Eye (tissue), 1 donor: Measurements from ENCODE around the gene SEL1L.
"Not testable (repeated sequence)": the region's sequence is repeated elsewhere in the genome, so short reads cannot be mapped to it uniquely, and the experiment has no call there.

Source experiments
- DNase-seq: peaks from one replicate; pipeline ENCODE4 v3.0.0-alpha.2; 2015

The SEL1L gene

DNA sequence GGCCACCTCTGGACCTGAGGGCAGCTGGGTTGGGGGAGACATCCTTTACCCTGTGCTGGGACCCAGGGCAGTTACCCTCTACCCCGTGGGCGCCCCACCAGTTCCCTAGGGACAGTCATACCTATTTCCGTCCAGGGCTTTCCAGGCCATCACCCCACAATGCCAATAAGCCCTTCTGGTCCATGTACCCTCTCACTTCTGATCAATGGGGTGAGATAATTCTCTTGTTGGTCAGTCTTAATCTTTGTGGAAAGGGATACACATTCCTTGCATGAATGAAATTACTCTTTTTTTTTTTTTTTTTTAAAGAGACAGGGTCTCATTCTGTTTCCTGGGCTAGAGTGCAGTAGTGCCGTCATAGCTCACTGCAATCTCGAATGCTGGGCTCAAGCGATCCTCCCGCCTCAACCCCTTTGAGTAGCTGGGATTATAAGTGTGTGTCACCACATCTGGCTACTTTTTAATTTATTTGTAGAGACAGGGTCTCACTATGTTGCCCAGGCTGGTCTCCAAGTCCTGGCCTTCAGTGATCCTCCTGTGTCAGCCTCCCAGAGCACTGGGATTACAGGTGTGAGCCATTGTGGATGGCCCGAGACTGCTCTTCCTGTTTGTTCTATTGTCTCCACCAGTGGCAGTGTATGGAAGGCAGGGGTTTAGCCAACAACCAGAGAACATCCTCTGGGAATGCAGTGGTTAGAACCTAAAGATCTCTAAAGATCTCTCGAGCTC, 87.2 kb downstream of the SEL1L start:
- no peak for DNase-seq

DNA sequence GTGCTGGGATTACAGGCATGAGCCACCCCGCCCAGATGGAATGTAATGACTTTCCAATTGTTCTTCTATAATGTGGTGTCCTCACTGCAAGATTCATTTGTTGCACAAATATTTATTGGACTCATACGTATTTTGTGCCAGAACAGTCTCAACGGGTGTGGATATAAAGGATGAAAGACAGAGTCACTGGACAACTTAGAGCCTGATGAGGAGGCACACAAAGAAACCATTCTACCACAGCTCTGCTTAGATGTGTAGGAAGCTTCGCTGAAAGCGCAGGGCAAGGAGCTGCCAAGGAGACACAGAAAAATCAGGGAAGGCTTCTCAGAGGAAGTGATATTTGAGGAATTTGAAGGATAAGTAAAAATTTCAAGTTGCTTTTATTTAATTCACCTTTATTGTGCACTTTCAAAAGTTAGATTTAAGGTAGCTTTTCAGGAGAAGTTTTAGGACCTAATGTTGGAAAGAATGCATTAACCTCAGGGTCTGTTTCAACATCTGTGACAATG, 92.0 kb downstream of the SEL1L start:
- no peak for DNase-seq

DNA sequence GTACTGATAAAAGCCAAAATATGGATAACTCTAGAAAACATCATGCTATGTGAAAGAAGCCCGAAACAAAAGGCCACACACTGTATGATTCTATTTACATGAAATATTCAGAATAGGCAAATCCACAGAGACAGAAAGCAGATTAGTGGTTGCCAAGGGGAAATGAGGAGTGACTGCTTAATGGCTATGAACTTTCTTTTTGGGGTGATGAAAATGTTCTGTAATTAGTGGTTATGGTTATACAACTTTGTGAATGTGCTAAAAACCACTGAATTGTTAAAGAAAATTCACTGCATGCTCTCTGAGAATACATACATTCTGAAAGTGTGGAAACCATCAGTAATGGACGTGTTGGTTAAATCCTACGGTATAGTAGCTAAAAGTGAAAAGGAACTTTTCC, 93.6 kb downstream of the SEL1L start:
- DNase-seq, result no peak

DNA sequence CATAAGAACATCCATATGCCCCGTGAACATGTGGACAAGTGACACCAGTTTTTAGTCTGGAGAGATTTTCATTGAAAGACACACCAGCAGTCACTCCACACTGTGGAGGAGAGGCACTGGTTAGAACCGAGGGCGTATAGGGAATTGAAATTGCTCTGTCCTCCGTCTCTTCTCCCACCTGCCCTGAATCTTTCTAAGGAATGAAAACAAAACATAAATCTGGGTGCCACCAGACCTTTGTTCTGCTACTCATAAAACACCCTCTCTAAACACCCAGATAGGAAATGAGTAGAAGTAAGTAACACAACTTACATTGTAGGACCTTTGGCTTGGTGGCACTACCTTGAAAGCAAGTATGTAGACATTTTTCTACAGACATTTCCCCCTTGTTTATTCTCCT, 96.4 kb downstream of the SEL1L start:
- DNase-seq, result no peak

DNA sequence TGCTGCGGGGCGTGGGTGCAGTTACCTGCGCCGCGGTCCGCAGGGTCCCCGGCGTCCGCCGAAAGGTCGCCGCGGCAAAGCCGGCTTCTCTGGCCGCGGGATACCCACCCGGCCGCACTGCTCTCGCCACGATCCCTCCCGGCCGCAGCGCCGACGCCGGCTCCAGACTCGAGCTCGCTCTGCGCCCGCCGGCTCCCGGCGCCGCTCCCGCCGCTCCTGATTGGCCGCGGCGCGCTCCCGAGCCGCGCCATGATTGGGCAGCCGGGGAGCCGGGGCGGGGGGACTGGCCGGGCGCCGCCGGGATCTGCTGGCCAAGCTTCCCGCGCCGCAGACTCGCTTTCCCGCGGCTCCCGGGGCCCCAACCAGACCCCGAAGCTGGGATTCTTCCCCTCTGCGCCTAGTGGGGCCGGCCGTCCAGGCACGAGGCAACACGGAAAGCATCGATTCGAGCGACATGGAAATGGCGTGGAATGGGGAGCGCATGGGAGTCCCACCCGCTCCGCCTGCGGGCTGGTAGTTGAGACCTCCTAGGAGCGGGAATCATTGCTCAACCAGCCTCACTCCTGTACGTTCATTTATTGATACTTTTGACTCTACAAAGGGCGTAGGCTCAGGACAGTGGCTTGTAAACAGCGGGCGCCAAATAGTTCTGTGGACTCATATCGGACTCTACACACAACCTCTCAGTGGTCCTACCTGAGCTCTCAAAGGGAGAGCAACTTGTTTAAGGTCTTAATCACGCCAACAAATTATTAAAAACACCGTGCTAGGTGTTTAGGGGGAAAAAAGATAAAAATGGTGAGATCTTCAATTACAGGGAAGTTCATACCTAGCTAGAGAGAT, 97.1 kb downstream of the SEL1L start:
- DNase-seq, result peak; percentile 95

DNA sequence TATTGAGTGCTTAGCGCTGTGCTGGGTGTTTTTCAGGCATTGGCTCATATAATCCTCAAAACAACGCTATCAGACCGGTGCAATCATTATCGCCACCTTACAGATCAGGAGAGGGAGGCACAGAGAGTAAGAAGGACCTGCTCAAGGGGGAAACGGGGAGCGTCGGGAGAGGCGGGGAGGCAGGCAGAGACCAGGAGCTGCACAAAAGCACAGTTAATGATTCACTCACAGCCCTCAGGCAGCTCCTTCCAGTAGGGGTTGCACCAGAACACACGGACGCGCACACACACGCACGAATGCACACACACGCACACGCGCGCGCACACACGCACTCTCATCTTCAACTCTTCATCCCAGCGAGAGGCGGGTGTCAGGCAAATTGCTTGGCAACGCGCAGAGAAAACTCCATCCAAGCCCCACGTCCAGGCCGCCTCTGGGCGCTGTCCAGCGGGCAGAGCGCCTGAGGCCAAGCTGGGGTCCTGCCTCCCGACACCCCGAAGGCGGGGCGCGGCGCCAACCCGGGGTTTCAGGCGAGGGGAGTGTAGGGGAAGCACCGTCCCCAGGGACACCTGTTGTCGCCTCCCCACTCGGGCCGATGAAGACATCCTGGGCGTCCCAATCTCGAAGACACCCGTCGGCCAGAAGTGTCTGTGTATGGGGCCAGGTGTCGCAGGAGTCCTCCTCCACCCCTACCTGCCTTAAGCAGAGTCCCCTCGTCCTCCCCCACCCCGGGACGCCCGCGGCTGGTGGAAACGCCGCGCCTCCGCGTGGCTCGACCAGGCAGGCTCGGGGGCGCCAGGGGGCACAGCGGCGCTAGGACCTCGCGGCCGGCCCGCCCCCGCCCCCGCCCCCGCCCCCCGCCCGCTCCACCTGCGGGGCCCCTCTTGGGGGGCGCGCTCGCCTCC, 98.0 kb downstream of the SEL1L start:
- peak; percentile 94 for DNase-seq

DNA sequence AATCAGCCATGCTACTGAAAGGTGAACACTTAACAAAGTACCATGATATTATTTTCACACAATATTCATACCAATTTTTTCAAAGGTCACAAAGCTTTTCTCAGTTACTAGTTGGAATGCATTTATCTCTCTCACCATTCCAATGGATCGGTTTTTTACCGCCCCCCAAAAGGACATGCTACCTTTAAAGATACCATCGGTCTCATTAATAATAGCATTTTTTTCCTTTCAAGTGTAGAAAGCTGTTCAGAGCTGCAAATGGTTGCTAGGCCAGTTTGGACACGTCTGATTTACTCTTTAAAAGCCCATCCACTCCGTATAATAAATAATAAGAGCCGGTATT, 98.6 kb downstream of the SEL1L start:
- no peak for DNase-seq

DNA sequence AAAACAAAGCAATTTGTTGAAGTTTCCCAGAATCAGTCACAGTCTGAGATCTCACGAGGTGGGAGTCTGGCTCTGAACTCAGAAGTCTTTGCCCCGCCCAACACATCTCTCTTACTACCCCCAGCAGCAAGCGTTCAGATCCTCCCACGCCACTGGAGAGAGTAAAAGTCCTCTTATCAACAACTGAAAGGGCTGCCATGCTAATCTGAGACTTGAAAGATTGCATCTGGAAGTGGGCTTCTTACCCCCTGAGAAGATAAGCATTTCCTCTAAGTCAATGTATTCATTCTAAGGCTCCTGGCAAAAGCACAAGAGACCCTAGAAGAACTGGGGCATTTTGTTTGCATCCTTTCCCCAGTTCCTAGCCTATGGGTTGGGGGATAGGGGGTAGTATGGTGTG, 99.4 kb downstream of the SEL1L start:
- peak; percentile 19 for DNase-seq

DNA sequence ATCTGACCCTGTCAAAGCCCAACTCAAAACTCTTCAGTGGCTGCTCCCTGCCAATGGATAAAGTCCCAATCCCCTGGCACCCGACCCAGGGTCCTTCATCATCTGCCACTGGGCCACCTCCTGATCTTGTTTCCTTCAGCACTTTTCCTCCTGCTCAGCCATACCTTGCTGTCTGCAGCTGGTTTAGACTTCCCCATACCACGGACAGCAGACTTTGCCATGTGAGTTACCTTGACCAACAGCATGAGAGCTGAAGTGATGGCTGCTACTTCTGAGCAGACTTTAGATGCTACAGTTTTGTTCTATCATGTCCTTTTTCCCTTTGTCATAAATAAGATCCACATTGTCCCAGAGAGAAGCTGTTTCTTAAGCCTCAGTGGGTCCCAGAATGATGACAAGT, 100.3 kb downstream of the SEL1L start:
- DNase-seq, result no peak

DNA sequence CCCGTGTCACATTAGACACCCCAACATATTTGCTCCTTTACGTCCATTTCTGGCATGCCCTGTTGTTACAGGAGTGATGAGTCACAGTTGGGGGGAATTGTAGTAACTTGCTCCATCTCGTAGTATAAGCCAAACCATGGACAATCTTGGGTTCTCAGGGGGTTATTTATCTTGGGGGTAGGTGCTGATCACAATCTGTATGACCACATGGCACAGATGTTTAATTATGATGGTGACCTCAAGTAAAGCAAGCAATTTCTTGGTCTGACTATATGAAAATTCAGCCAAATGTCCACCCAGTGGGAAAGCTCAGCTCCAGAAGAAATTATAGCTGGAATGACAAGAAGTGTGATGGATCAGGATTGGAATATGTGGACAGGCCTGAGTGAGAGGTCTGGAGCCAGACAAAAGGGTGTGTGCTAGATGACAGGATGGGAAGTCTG, 101.4 kb downstream of the SEL1L start:
- DNase-seq, result no peak

DNA sequence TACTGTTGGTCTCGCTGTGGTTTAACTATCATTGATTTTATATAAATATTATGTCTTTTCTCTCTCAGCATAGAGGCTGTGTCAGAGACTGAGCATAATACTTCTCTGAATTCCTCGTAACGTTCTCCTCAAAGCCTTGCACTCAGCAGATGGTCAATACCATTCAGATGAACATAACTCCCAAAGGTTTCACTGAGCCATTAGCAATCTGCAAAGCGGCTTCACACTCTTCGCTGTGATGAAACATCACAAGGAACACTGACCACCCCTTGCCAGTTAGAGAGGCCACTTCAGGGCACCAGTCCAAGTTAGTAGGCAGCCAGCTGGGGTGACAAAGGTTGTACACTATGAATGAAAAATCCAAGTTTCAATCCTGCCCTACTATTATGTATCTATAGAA, 103.4 kb downstream of the SEL1L start:
- no peak for DNase-seq

DNA sequence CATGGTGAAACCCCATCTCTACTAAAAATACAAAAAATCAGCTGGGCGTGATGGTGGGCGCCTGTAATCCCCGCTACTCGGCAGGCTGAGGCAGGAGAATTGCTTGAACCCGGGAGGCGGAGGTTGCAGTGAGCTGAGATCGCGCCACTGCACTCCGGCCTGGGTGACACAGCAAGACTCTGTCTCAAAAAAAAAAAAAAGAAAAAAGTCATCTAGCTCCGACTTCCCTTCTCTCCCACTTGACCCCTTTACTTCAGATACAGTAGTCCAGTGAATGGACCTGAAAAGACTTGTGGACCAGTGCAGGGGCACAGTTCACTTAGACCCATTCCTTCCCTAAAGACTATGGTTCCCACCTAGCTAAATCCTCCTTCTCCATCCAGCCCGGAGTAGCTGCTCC, 103.9 kb downstream of the SEL1L start:
- DNase-seq, result not testable (repeated sequence)

DNA sequence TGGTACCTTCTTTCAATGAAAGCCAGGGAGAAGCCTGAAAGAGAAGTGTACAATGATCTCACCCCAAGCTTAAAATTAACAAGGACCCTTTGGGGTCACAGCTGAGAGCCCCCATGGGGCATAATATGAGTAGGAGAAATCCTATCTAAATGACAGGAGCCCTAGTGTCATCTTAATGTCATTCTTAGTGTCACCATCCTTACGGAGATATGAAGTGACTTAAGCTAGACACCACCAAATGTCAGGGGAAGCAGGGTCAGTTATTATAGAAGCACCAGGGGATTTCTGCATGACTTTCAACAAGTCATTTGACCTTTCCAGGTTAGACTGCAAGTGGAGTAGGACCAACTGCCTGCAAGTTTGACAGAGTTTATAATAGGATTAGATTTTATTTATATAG, 104.6 kb downstream of the SEL1L start:
- DNase-seq, result no peak

DNA sequence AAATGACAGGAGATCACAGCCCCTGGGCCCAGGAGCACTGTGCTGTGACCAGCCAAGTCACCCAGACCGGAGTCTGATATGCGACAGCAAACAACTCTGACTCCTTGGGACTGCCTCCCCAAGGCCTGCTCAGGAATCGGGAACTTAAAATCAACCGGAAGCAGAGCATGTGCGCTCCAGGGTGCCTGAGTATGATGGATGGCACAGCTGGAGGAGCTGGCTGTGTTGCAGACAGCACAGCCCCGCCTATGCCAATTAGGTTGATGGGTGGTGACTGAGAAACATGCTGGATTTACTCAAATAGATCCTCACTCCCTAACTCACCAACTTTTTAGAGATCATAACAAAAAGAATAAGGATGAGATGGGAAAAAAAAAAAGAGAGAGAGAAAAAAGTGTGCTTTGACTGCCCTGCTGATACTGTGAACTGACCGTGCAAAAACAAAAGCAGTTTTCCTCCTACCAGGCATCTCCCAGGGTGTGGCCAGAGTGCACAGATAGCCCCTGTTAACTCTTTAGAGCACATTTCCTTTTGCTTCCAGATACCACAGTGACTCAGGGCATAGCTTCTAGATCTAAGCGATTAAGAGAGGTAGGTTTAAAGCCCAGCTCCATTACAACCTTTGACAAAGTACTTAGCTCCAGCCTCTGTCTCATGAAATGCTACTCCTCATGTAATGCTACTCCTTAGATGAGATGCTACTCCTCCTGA, 106.2 kb downstream of the SEL1L start:
- peak; percentile 74 for DNase-seq

DNA sequence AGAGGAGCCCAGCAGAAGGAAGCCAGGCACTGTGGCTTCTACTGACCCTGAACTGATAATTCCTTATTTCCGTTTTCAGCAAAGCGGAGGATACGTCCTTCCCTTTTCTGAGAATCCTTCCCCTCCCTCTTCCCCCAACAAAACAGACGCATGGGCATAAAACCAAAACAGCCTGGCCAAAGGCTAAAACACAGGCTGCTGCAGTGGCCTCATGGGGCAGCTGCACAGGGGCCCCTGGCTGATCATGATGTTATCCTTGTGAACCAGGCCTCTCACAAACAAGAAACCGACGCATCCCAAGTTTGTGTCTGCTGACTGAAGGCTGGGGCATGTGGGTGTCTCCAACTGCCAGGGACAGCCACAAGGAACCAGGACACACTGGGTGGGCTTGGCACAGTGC, 110.1 kb downstream of the SEL1L start:
- no peak for DNase-seq
